Measurements from ENCODE around the gene LPP.

Gene LPP

GRCh38 chr3:188573291-188573940 is 419.5 kb downstream of the LPP start:
- no peak for DNase-seq

- DNase-seq: no peak
Observed at GRCh38 chr3:188573956-188574355, 420.0 kb downstream of the LPP start.

GRCh38 chr3:188574885-188575284 is 420.9 kb downstream of the LPP start:
- DNase-seq: no peak

GRCh38 chr3:188575501-188575900 is 421.5 kb downstream of the LPP start:
- DNase-seq: no peak

- no peak for DNase-seq
Observed at GRCh38 chr3:188577539-188577938, 423.6 kb downstream of the LPP start.

GRCh38 chr3:188578576-188579363 is 424.8 kb downstream of the LPP start:
- DNase-seq: no peak

- DNase-seq: no peak
Observed at GRCh38 chr3:188580223-188580622, 426.3 kb downstream of the LPP start.

- no peak for DNase-seq
Observed at GRCh38 chr3:188580659-188581058, 426.7 kb downstream of the LPP start.

- DNase-seq: no peak
Observed at GRCh38 chr3:188581365-188581764, 427.4 kb downstream of the LPP start.

GRCh38 chr3:188581792-188582191 is 427.8 kb downstream of the LPP start:
- no peak for DNase-seq

- DNase-seq: no peak
Observed at GRCh38 chr3:188583341-188584161, 429.6 kb downstream of the LPP start.

- DNase-seq: no peak
Observed at GRCh38 chr3:188584162-188584529, 430.2 kb downstream of the LPP start.

GRCh38 chr3:188584958-188585689 is 431.2 kb downstream of the LPP start:
- DNase-seq: no peak

GRCh38 chr3:188589071-188589470 is 435.1 kb downstream of the LPP start:
- no peak for DNase-seq

- DNase-seq: no peak
Observed at GRCh38 chr3:188589771-188590170, 435.8 kb downstream of the LPP start.

- DNase-seq: no peak
Observed at GRCh38 chr3:188590557-188590956, 436.6 kb downstream of the LPP start.

- no peak for DNase-seq
Observed at GRCh38 chr3:188594139-188594538, 440.2 kb downstream of the LPP start.

GRCh38 chr3:188595890-188596376 is 442.0 kb downstream of the LPP start:
- no peak for DNase-seq

GRCh38 chr3:188598894-188599293 is 444.9 kb downstream of the LPP start:
- no peak for DNase-seq

- no peak for DNase-seq
Observed at GRCh38 chr3:188602111-188602510, 448.2 kb downstream of the LPP start.

- no peak for DNase-seq
Observed at GRCh38 chr3:188602620-188603019, 448.7 kb downstream of the LPP start.

- no peak for DNase-seq
Observed at GRCh38 chr3:188604651-188605050, 450.7 kb downstream of the LPP start.

GRCh38 chr3:188605231-188605630 is 451.3 kb downstream of the LPP start:
- DNase-seq: no peak
